HL-60 (cell line): ENCODE results near the gene PTRHD1.

Experiments used
- DNase-seq, 2 experiments: peaks; one replicate each; pipeline ENCODE4 v3.0.0-alpha.2; 2010 to 2020; ENCODE audit warnings: low read depth in 1 of 2, low spot score in 1 of 2
- H3K27ac ChIP-seq: fragments of 250-450 bp; sonication (Bioruptor Pico); replicated peaks from 2 replicates; pipeline ENCODE4 v1.5.1; 2020; ENCODE audit warnings: mild to moderate bottlenecking, moderate library complexity
- H3K27me3 ChIP-seq: fragments of 250-450 bp; sonication (Bioruptor Pico); 2 replicates; pipeline ENCODE4 v1.5.1; 2021; ENCODE audit warnings: mild to moderate bottlenecking, moderate library complexity; ENCODE audit not compliant: insufficient read depth, poor library complexity, severe bottlenecking
- H3K4me3 ChIP-seq: replicated peaks from 2 replicates; pipeline ENCODE4 v1.5.1; 2011; ENCODE audit warnings: mild to moderate bottlenecking, control low read depth, low read length; ENCODE audit not compliant: insufficient read depth
- GABPA ChIP-seq: IDR thresholded peaks from 2 replicates; pipeline ENCODE4 v1.6.1; 2012; ENCODE audit warnings: low read depth
- POLR2AphosphoS5 ChIP-seq: IDR thresholded peaks from 2 replicates; pipeline ENCODE4 v1.6.1; 2012; ENCODE audit warnings: low read depth
- SPI1 ChIP-seq: IDR thresholded peaks from 2 replicates; pipeline ENCODE4 v1.6.1; 2012; ENCODE audit warnings: low read depth, mild to moderate bottlenecking, borderline replicate concordance
- TF ChIP-seq, protein P1 (sequence below): IDR thresholded peaks from 2 replicates; pipeline ENCODE4 v1.6.1; 2012; ENCODE audit warnings: low read depth; ENCODE audit not compliant: insufficient replicate concordance
- TF ChIP-seq, protein P2 (sequence below): IDR thresholded peaks from one replicate; pipeline ENCODE4 v1.5.1; 2011; ENCODE audit warnings: low read length, control low read depth, inconsistent platforms; ENCODE audit not compliant: insufficient read depth

Gene PTRHD1

DNA sequence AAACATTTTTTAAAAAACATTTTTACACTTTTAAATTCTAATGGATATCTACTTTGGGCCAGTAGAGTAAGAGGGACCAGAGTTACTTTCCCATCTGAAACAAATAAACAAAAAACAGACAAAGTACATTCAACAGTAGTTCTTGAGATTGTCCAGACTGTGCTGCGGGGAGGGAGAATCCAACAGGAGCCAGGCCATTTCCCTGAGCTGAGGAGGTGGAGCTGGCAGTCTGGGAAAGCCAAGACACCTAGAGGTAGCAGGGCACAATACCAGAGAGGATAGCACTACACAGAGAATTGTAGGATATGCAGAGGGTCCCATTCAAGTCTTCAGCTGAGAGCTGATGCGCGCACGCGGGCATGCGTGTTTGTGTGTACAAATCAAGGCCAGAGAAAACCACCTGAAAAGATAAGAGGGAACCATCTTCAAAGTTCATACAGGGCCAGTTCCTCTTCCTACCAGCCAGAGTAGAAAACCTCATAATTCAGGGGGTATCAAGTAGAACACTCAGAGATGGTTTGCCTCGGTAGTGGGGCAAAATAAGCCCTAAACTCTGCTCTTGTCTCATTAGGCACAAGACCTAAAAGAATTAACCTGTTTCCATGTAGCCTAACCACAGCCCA lies 44.0 kb downstream of the PTRHD1 start:
- no peak overlapping the region for H3K4me3 ChIP-seq
- TF ChIP-seq, protein P1, sequence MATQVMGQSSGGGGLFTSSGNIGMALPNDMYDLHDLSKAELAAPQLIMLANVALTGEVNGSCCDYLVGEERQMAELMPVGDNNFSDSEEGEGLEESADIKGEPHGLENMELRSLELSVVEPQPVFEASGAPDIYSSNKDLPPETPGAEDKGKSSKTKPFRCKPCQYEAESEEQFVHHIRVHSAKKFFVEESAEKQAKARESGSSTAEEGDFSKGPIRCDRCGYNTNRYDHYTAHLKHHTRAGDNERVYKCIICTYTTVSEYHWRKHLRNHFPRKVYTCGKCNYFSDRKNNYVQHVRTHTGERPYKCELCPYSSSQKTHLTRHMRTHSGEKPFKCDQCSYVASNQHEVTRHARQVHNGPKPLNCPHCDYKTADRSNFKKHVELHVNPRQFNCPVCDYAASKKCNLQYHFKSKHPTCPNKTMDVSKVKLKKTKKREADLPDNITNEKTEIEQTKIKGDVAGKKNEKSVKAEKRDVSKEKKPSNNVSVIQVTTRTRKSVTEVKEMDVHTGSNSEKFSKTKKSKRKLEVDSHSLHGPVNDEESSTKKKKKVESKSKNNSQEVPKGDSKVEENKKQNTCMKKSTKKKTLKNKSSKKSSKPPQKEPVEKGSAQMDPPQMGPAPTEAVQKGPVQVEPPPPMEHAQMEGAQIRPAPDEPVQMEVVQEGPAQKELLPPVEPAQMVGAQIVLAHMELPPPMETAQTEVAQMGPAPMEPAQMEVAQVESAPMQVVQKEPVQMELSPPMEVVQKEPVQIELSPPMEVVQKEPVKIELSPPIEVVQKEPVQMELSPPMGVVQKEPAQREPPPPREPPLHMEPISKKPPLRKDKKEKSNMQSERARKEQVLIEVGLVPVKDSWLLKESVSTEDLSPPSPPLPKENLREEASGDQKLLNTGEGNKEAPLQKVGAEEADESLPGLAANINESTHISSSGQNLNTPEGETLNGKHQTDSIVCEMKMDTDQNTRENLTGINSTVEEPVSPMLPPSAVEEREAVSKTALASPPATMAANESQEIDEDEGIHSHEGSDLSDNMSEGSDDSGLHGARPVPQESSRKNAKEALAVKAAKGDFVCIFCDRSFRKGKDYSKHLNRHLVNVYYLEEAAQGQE = no peak
- TF ChIP-seq, protein P2, sequence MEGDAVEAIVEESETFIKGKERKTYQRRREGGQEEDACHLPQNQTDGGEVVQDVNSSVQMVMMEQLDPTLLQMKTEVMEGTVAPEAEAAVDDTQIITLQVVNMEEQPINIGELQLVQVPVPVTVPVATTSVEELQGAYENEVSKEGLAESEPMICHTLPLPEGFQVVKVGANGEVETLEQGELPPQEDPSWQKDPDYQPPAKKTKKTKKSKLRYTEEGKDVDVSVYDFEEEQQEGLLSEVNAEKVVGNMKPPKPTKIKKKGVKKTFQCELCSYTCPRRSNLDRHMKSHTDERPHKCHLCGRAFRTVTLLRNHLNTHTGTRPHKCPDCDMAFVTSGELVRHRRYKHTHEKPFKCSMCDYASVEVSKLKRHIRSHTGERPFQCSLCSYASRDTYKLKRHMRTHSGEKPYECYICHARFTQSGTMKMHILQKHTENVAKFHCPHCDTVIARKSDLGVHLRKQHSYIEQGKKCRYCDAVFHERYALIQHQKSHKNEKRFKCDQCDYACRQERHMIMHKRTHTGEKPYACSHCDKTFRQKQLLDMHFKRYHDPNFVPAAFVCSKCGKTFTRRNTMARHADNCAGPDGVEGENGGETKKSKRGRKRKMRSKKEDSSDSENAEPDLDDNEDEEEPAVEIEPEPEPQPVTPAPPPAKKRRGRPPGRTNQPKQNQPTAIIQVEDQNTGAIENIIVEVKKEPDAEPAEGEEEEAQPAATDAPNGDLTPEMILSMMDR = no peak
- TF ChIP-seq SPI1 (no peak), POLR2AphosphoS5 (no peak), GABPA (no peak)

DNA sequence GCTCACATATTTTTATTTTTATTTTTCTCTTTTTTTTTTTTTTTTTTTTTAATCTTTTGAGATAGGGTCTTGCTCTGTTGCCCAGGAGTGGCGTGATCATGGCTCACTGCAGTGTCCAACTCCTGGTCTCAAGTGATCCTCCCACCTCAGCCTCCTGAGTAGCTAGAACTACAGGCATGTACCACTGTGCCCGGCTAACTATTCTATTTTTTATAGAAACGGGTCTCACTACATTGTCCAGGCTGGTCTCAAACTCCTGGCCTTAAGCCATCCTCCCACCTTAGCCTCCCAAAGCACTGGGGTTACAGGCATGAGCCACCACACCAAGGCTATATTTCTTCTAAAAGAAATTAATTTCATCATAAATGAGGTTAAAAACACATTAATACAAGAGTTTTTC lies 45.9 kb downstream of the PTRHD1 start:
- Histone ChIP-seq H3K27me3 (no peaks in the 10 kb centered on the region), H3K4me3 (no peak overlapping the region), H3K27ac (no peak overlapping the region)
- DNase-seq = no peak
- TF ChIP-seq, protein P2 = no peak
- TF ChIP-seq GABPA (no peak), POLR2AphosphoS5 (no peak), SPI1 (no peak)
- TF ChIP-seq, protein P1 = no peak

More for the DNA sequence above, 44.0 kb downstream of the PTRHD1 start:
- Histone ChIP-seq H3K27ac (no peak overlapping the region), H3K27me3 (no peaks in the 10 kb centered on the region)
- DNase-seq = no peak

DNA sequence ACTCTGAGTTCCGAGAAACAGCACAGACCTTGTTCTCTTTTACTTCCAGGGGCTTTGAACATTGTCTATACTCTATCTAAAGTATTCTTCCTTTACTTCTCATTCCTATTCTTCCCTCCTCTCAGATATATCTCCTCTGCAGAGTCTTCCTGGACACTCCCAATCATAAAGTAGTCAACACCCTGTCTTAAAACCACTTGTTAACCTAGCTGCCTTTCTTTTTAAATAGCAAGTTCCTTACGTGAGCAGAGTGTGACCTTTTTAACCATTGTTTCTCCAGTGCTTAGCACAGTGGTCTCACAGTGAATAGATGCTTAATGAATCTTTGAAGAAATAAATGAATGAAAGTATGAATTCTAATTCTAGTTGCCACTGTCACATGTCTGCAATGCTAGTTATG lies 47.4 kb downstream of the PTRHD1 start:
- H3K27ac ChIP-seq = no peak overlapping the region
- no peak overlapping the region for H3K4me3 ChIP-seq
- no peak for DNase-seq
- TF ChIP-seq POLR2AphosphoS5 (no peak), GABPA (no peak), SPI1 (no peak)
- TF ChIP-seq, protein P1 = no peak
- TF ChIP-seq, protein P2 = no peak
- H3K27me3 ChIP-seq = no peaks in the 10 kb centered on the region
